HUDEP-2 (cell line): ENCODE data around the gene ALK.

Experiments used
- DNase-seq, 76 experiments: peaks; one replicate each; lab custom pipeline; 2025; ENCODE audit not compliant: unreplicated experiment in 76 of 76; lab: John Stamatoyannopoulos, UW

ALK gene

GRCh38 chr2:29662861-29663260, 258.5 kb downstream of the ALK start:
- DNase-seq: no peak

GRCh38 chr2:29660201-29660600, 261.2 kb downstream of the ALK start:
- DNase-seq: no peak

- no peak for DNase-seq
Measured at GRCh38 chr2:29659178-29659577, 262.2 kb downstream of the ALK start.

GRCh38 chr2:29657674-29658073, 263.7 kb downstream of the ALK start:
- no peak for DNase-seq

- DNase-seq: no peak
Measured at GRCh38 chr2:29655391-29656086, 265.8 kb downstream of the ALK start.

GRCh38 chr2:29650631-29651097, 270.7 kb downstream of the ALK start:
- no peak for DNase-seq

- no peak for DNase-seq
Measured at GRCh38 chr2:29644949-29645348, 276.4 kb downstream of the ALK start.

- no peak for DNase-seq
Measured at GRCh38 chr2:29643196-29643595, 278.2 kb downstream of the ALK start.

GRCh38 chr2:29640360-29640759, 281.0 kb downstream of the ALK start:
- no peak for DNase-seq

GRCh38 chr2:29638641-29639040, 282.7 kb downstream of the ALK start:
- no peak for DNase-seq

- DNase-seq: no peak
Measured at GRCh38 chr2:29634916-29635315, 286.5 kb downstream of the ALK start.

GRCh38 chr2:29632018-29632417, 289.4 kb downstream of the ALK start:
- no peak for DNase-seq

GRCh38 chr2:29629495-29629894, 291.9 kb downstream of the ALK start:
- DNase-seq: no peak

GRCh38 chr2:29628862-29629261, 292.5 kb downstream of the ALK start:
- peak in 1 of 76 experiments; percentile 21 for DNase-seq

- no peak for DNase-seq
Measured at GRCh38 chr2:29628108-29628745, 293.2 kb downstream of the ALK start.

GRCh38 chr2:29627279-29627711, 294.1 kb downstream of the ALK start:
- no peak for DNase-seq

GRCh38 chr2:29620890-29621289, 300.5 kb downstream of the ALK start:
- DNase-seq: no peak

- DNase-seq: no peak
Measured at GRCh38 chr2:29619689-29620088, 301.7 kb downstream of the ALK start.

GRCh38 chr2:29618024-29618423, 303.4 kb downstream of the ALK start:
- no peak for DNase-seq

- DNase-seq: no peak
Measured at GRCh38 chr2:29617351-29617750, 304.0 kb downstream of the ALK start.

GRCh38 chr2:29616569-29616968, 304.8 kb downstream of the ALK start:
- DNase-seq: no peak

GRCh38 chr2:29615841-29616240, 305.5 kb downstream of the ALK start:
- DNase-seq: no peak
